ENCODE data around the gene ULK1. TPM values are rescaled to one million over a fixed set of nuclear protein-coding genes. Genes with fewer than 3 reads are reported as not detected.

The ULK1 gene
- total RNA-seq, 2 experiments from 2014 or later, result 11.4 to 12.5 TPM

- H3K9me3 Mint-ChIP-seq, result no peaks in the 10 kb centered on the region
- no peaks in the 10 kb centered on the region for H3K27me3 Mint-ChIP-seq
- peaks cover 48% of the 10 kb centered on the region for H3K4me1 Mint-ChIP-seq
- peaks cover 10% of the 10 kb centered on the region for H3K36me3 Mint-ChIP-seq
- no peak overlapping the region for H3K4me3 Mint-ChIP-seq
- no peak for DNase-seq
- H3K27ac Mint-ChIP-seq, result no peak overlapping the region
These were observed 67.6 kb downstream of the ULK1 start for GRCh38 chr12:131962069-131962468.

DNA sequence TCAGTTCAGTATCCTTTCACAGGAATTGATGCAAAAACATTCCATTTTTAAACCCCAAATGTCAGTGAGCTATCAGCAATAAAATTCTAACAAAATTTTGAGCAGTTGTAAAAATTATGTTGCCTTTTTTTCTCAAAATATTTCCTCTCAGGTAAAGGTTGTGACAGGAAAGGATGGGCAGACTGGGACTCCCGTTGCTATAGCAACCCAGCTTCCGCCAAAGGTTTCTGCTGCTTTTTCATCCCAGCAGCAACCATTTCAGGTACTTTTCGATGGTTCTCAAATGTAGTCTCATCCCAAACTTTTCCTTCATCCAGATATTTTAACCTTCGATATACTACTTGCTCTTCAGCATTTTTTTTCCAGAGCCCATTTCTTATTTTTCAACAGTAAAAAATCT lies 69.0 kb downstream of the ULK1 start:
- peaks cover 15% of the 10 kb centered on the region for H3K36me3 Mint-ChIP-seq
- no peak overlapping the region for H3K4me3 Mint-ChIP-seq
- H3K27ac Mint-ChIP-seq, result peak overlapping the region; percentile 36
- no peaks in the 10 kb centered on the region for H3K27me3 Mint-ChIP-seq
- H3K9me3 Mint-ChIP-seq, result no peaks in the 10 kb centered on the region
- DNase-seq, result no peak
- peaks cover 47% of the 10 kb centered on the region for H3K4me1 Mint-ChIP-seq

- Mint-ChIP-seq H3K27ac (no peak overlapping the region), H3K9me3 (no peaks in the 10 kb centered on the region), H3K4me3 (no peak overlapping the region), H3K4me1 (peaks cover 42% of the 10 kb centered on the region), H3K36me3 (peaks cover 22% of the 10 kb centered on the region), H3K27me3 (no peaks in the 10 kb centered on the region)
- no peak for DNase-seq
These were observed 70.7 kb downstream of the ULK1 start for GRCh38 chr12:131965073-131965472.

DNA sequence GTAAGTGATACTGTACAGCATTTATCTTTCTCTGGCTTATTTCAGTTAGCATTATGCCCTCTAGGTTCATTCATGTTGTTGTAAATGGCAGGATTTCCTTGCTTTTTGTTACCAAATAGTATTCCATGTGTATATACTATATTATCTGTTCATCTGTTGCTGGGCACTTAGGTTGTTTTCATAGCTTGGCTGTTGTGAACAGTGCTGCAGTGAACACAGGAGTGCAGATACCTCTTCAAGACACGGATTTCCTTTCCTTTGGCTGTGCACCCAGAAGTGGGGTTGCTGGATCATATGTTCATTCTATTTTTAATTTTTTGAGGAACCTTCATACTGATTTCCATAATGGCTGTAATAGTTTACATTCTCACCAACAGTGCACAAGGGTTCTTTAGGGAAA lies 76.8 kb downstream of the ULK1 start:
- peaks cover 14% of the 10 kb centered on the region for H3K36me3 Mint-ChIP-seq
- no peak for DNase-seq
- peaks cover 31% of the 10 kb centered on the region for H3K4me1 Mint-ChIP-seq
- no peaks in the 10 kb centered on the region for H3K27me3 Mint-ChIP-seq
- H3K4me3 Mint-ChIP-seq, result no peak overlapping the region
- H3K27ac Mint-ChIP-seq, result no peak overlapping the region
- no peaks in the 10 kb centered on the region for H3K9me3 Mint-ChIP-seq

Other genes with a start within 250 kb of the ULK1 start
- 10 to 100 TPM; 51.1 to 57.4 TPM for gene SFSWAP, start 183.5 kb upstream of the ULK1 start, total RNA-seq
- under 1 TPM in 1 of 2 experiments, not detected in 1; 0.32 TPM for gene MMP17, start 66.2 kb upstream of the ULK1 start, total RNA-seq
- 100 to 1,000 TPM; 116 to 118 TPM for gene PUS1, start 34.7 kb downstream of the ULK1 start, total RNA-seq
- 10 to 100 TPM; 42.8 to 43.6 TPM for gene EP400, start 55.3 kb downstream of the ULK1 start, total RNA-seq
- 10 to 100 TPM; 32.4 to 34.8 TPM for gene DDX51, start 249.7 kb downstream of the ULK1 start, total RNA-seq
- 10 to 100 TPM; 54.2 to 59.2 TPM for gene NOC4L, start 249.8 kb downstream of the ULK1 start, total RNA-seq

Data from activated naive CD8-positive, alpha-beta T cell treated with anti-CD3 and anti-CD28 coated beads for 36 hours (primary cell).